Measurements from ENCODE around the gene LRRC15. TPM values are rescaled to one million over a fixed set of nuclear protein-coding genes. Genes with fewer than 3 reads are reported as not detected.
A peak's percentile ranks its signal among the peaks of the same experiment; 100 is the strongest.

LRRC15 gene
- total RNA-seq, 1 donor from 2014 or later, result not detected

- DNase-seq, result no peak
- no peak overlapping the region for H3K27ac Mint-ChIP-seq (ENCODE audit: unreplicated experiment)
- peaks cover 10% of the 10 kb centered on the region for H3K27me3 Mint-ChIP-seq (ENCODE audit: unreplicated experiment)
- H3K9me3 Mint-ChIP-seq (ENCODE audit: unreplicated experiment), result peaks cover 14% of the 10 kb centered on the region
- H3K36me3 Mint-ChIP-seq (ENCODE audit: unreplicated experiment), result no peaks in the 10 kb centered on the region
- no peak for TF ChIP-seq CTCF (IDR thresholded peaks at IDR 0.05; ENCODE audit: partially characterized antibody, unreplicated experiment)
- H3K4me3 Mint-ChIP-seq (ENCODE audit: unreplicated experiment), result peak overlapping the region; percentile 83
- peaks cover 18% of the 10 kb centered on the region for H3K4me1 Mint-ChIP-seq (ENCODE audit: low read depth, unreplicated experiment)
Measured at GRCh38 chr3:194332858-194333211, 36.7 kb downstream of the LRRC15 start.

- DNase-seq, result no peak
- TF ChIP-seq CTCF (IDR thresholded peaks at IDR 0.05; ENCODE audit: partially characterized antibody, unreplicated experiment), result no peak
- Mint-ChIP-seq H3K27me3 (ENCODE audit: unreplicated experiment) (peaks cover 10% of the 10 kb centered on the region), H3K4me3 (ENCODE audit: unreplicated experiment) (no peak overlapping the region), H3K4me1 (ENCODE audit: low read depth, unreplicated experiment) (peaks cover 14% of the 10 kb centered on the region), H3K36me3 (ENCODE audit: unreplicated experiment) (no peaks in the 10 kb centered on the region), H3K9me3 (ENCODE audit: unreplicated experiment) (peaks cover 14% of the 10 kb centered on the region), H3K27ac (ENCODE audit: unreplicated experiment) (no peak overlapping the region)
Measured at GRCh38 chr3:194330579-194330978, 39.0 kb downstream of the LRRC15 start.

- no peak for TF ChIP-seq CTCF (IDR thresholded peaks at IDR 0.05; ENCODE audit: partially characterized antibody, unreplicated experiment)
Measured at GRCh38 chr3:194330160-194330559, 39.4 kb downstream of the LRRC15 start.

GRCh38 chr3:194329583-194329965, 40.0 kb downstream of the LRRC15 start:
- no peak for TF ChIP-seq CTCF (IDR thresholded peaks at IDR 0.05; ENCODE audit: partially characterized antibody, unreplicated experiment)
- Mint-ChIP-seq H3K4me3 (ENCODE audit: unreplicated experiment) (no peak overlapping the region), H3K27me3 (ENCODE audit: unreplicated experiment) (peaks cover 10% of the 10 kb centered on the region), H3K36me3 (ENCODE audit: unreplicated experiment) (no peaks in the 10 kb centered on the region), H3K27ac (ENCODE audit: unreplicated experiment) (no peak overlapping the region), H3K9me3 (ENCODE audit: unreplicated experiment) (peaks cover 14% of the 10 kb centered on the region), H3K4me1 (ENCODE audit: low read depth, unreplicated experiment) (peaks cover 14% of the 10 kb centered on the region)
- no peak for DNase-seq

More at GRCh38 chr3:194330160-194330559, 39.4 kb downstream of the LRRC15 start:
- no peaks in the 10 kb centered on the region for H3K36me3 Mint-ChIP-seq (ENCODE audit: unreplicated experiment)
- H3K9me3 Mint-ChIP-seq (ENCODE audit: unreplicated experiment), result peaks cover 14% of the 10 kb centered on the region
- DNase-seq, result no peak
- peaks cover 14% of the 10 kb centered on the region for H3K4me1 Mint-ChIP-seq (ENCODE audit: low read depth, unreplicated experiment)
- peaks cover 10% of the 10 kb centered on the region for H3K27me3 Mint-ChIP-seq (ENCODE audit: unreplicated experiment)
- H3K4me3 Mint-ChIP-seq (ENCODE audit: unreplicated experiment), result no peak overlapping the region
- no peak overlapping the region for H3K27ac Mint-ChIP-seq (ENCODE audit: unreplicated experiment)

- Mint-ChIP-seq H3K9me3 (ENCODE audit: unreplicated experiment) (peaks cover 13% of the 10 kb centered on the region), H3K27ac (ENCODE audit: unreplicated experiment) (peak overlapping the region; percentile 59), H3K4me1 (ENCODE audit: low read depth, unreplicated experiment) (peaks cover 14% of the 10 kb centered on the region), H3K36me3 (ENCODE audit: unreplicated experiment) (no peaks in the 10 kb centered on the region), H3K4me3 (ENCODE audit: unreplicated experiment) (no peak overlapping the region), H3K27me3 (ENCODE audit: unreplicated experiment) (peaks cover 7% of the 10 kb centered on the region)
- no peak for DNase-seq
- no peak for TF ChIP-seq CTCF (IDR thresholded peaks at IDR 0.05; ENCODE audit: partially characterized antibody, unreplicated experiment)
Measured at GRCh38 chr3:194328942-194329582, 40.5 kb downstream of the LRRC15 start.
